Liver (tissue), 9 donors: ENCODE results near the gene ADGRG1. TPM values are rescaled to one million over a fixed set of nuclear protein-coding genes. Genes with fewer than 3 reads are reported as not detected.

Experiments
- DNase-seq: peaks from one replicate; pipeline ENCODE4 v3.0.0-alpha.2; 2017; ENCODE audit warnings: low spot score
- H3K27ac ChIP-seq, 2 donors: one replicate each; pipeline ENCODE4 v1.7.0; 2013; ENCODE audit warnings: inconsistent platforms in 2 of 2, low read length in 2 of 2, control low read depth in 1 of 2, low read depth in 1 of 2, mild to moderate bottlenecking in 1 of 2
- H3K27me3 ChIP-seq, 4 donors: one replicate each; pipeline versions ENCODE4 v1.6.1 to v1.7.0; 2013; ENCODE audit warnings: low read length in 3 of 4, inconsistent platforms in 1 of 4, mild to moderate bottlenecking in 1 of 4, moderate library complexity in 1 of 4; ENCODE audit not compliant: control insufficient read depth in 4 of 4, insufficient read depth in 4 of 4
- H3K36me3 ChIP-seq, 4 donors: one replicate each; pipeline versions ENCODE4 v1.6.1 to v1.7.0; 2013; ENCODE audit warnings: low read length in 3 of 4, mild to moderate bottlenecking in 3 of 4, low read depth in 1 of 4, moderate library complexity in 1 of 4; ENCODE audit not compliant: control insufficient read depth in 4 of 4, insufficient read depth in 3 of 4
- H3K4me1 ChIP-seq, 4 donors: one replicate each; pipeline versions ENCODE4 v1.6.1 to v1.7.0; 2013; ENCODE audit warnings: low read length in 3 of 4, mild to moderate bottlenecking in 3 of 4, moderate library complexity in 1 of 4; ENCODE audit not compliant: control insufficient read depth in 4 of 4, insufficient read depth in 4 of 4
- H3K4me3 ChIP-seq, 3 donors: one replicate each; pipeline versions ENCODE4 v1.6.1 to v1.7.0; 2013; ENCODE audit warnings: low read length in 3 of 3, control low read depth in 1 of 3, low read depth in 1 of 3, mild to moderate bottlenecking in 1 of 3
- H3K9ac ChIP-seq, 2 donors: one replicate each; pipeline ENCODE4 v1.7.0; 2013; ENCODE audit warnings: low read length in 2 of 2, mild to moderate bottlenecking in 2 of 2, moderate library complexity in 2 of 2, control low read depth in 1 of 2, low read depth in 1 of 2
- H3K9me3 ChIP-seq, 4 donors: one replicate each; pipeline versions ENCODE4 v1.6.1 to v1.7.0; 2013; ENCODE audit warnings: low read length in 3 of 4; ENCODE audit not compliant: control insufficient read depth in 4 of 4
- ATF3 ChIP-seq: IDR thresholded peaks from 2 replicates; pipeline ENCODE4 v1.6.1; 2016; ENCODE audit warnings: antibody characterized with exemption
- CTCF ChIP-seq: fragments of 150-350 bp; IDR thresholded peaks from 2 replicates; pipeline ENCODE4 v1.5.1; 2017; ENCODE audit warnings: improper control_type of control experiment, low read depth, low read length; ENCODE audit not compliant: missing input control
- EGR1 ChIP-seq, 2 donors: IDR thresholded peaks; 2 replicates each; pipeline ENCODE4 v1.6.1; 2016 to 2018; ENCODE audit warnings: antibody characterized with exemption in 2 of 2, low read depth in 2 of 2
- FOXA1 ChIP-seq: IDR thresholded peaks from 2 replicates; pipeline ENCODE4 v1.6.1; 2016; ENCODE audit warnings: antibody characterized with exemption
- FOXA2 ChIP-seq: IDR thresholded peaks from 2 replicates; pipeline ENCODE4 v1.6.1; 2016; ENCODE audit warnings: antibody characterized with exemption
- HNF4A ChIP-seq, 2 donors: conservative IDR thresholded peaks; 2 replicates each; pipeline ENCODE4 v1.6.1; 2016; ENCODE audit warnings: antibody characterized with exemption in 2 of 2, mild to moderate bottlenecking in 2 of 2
- HNF4G ChIP-seq: IDR thresholded peaks from 2 replicates; pipeline ENCODE4 v1.6.1; 2016; ENCODE audit warnings: antibody characterized with exemption
- JUND ChIP-seq, 2 donors: IDR thresholded peaks; 2 replicates each; pipeline ENCODE4 v1.6.1; 2016; ENCODE audit warnings: antibody characterized with exemption in 2 of 2
- NR2F2 ChIP-seq: IDR thresholded peaks from 2 replicates; pipeline ENCODE4 v1.6.1; 2016; ENCODE audit warnings: antibody characterized with exemption
- RAD21 ChIP-seq, 2 donors: IDR thresholded peaks; 2 replicates each; pipeline ENCODE4 v1.6.1; 2016; ENCODE audit warnings: antibody characterized with exemption in 2 of 2, mild to moderate bottlenecking in 2 of 2
- REST ChIP-seq: IDR thresholded peaks from 2 replicates; pipeline ENCODE4 v1.6.1; 2016; ENCODE audit warnings: antibody characterized with exemption, mild to moderate bottlenecking
- RXRA ChIP-seq, 2 donors: IDR thresholded peaks; 2 replicates each; pipeline ENCODE4 v1.6.1; 2017 to 2018; ENCODE audit warnings: antibody characterized with exemption in 2 of 2, mild to moderate bottlenecking in 1 of 2
- SP1 ChIP-seq: IDR thresholded peaks from 2 replicates; pipeline ENCODE4 v1.6.1; 2018; ENCODE audit warnings: antibody characterized with exemption, mild to moderate bottlenecking
- TAF1 ChIP-seq: conservative IDR thresholded peaks from 2 replicates; pipeline ENCODE4 v1.6.1; 2016; ENCODE audit warnings: antibody characterized with exemption, mild to moderate bottlenecking
- YY1 ChIP-seq: IDR thresholded peaks from 2 replicates; pipeline ENCODE4 v1.6.1; 2016; ENCODE audit warnings: antibody characterized with exemption, mild to moderate bottlenecking
- ZBTB33 ChIP-seq: IDR thresholded peaks from 2 replicates; pipeline ENCODE4 v1.6.1; 2016; ENCODE audit warnings: antibody characterized with exemption
- WGBS: extraction: QIAGEN DNeasy Blood & Tissue Kit; methylation state at CpG from one replicate; pipeline ENCODE4 v1.1.7; 2013; 5-methylcytosine and 5-hydroxymethylcytosine counted together
- polyA plus RNA-seq, 2 donors: library from polyadenylated mRNA; stranded (reverse) in 1 of 2; unstranded in 1 of 2; fragments of 200-250 nt in 1 of 2; fragments of >200 nt in 1 of 2; fragmentation: Nextera tagmentation in 1 of 2; extraction: Ambion mirVana in 1 of 2; gene quantifications; one replicate each; pipeline versions ENCODE4 v1.2.1 to v1.2.3, GENCODE V29; 2013 to 2015
- total RNA-seq, 2 donors: library from RNA; depleted of rRNA; stranded (reverse); fragments of >200 nt; gene quantifications; one replicate each; pipeline ENCODE4 v1.2.3, GENCODE V29; 2014
- donor health status: healthy.
- donor health status: healthy.
- donor health status: healthy.
- donor health status: healthy.
- donor health status: healthy.

Gene ADGRG1
- total and polyA plus RNA-seq, 4 donors: 1.7 to 3.3 (median 2.0) TPM

- H3K27me3 ChIP-seq: no peaks in the 10 kb centered on the region
- H3K27ac ChIP-seq: no peak overlapping the region
- no peaks in the 10 kb centered on the region for H3K9me3 ChIP-seq
- peaks cover 5 to 33% (median 24%) of the 10 kb centered on the region in 4 donors for H3K4me1 ChIP-seq
- WGBS: 88% methylated on average over 3 of the region's 3 CpGs
- no peak overlapping the region for H3K4me3 ChIP-seq
- no peaks in the 10 kb centered on the region for H3K36me3 ChIP-seq
- no peak for TF ChIP-seq FOXA1
- TF ChIP-seq ATF3: no peak
- TF ChIP-seq ZBTB33: no peak
- no peak for TF ChIP-seq HNF4G
- TF ChIP-seq FOXA2: no peak
- no peak for TF ChIP-seq YY1
- no peak for TF ChIP-seq SP1
- no peak for TF ChIP-seq HNF4A (conservative IDR thresholded peaks at IDR 0.05)
- TF ChIP-seq CTCF: no peak
- TF ChIP-seq RXRA (IDR thresholded peaks at IDR 0.05): no peak
- no peak for DNase-seq
- no peak overlapping the region for H3K9ac ChIP-seq
Measured at GRCh38 chr16:57699481-57699880, 71.1 kb downstream of the ADGRG1 start.

GRCh38 chr16:57699899-57700298 is 71.5 kb downstream of the ADGRG1 start:
- Histone ChIP-seq H3K36me3 (no peaks in the 10 kb centered on the region), H3K27ac (no peak overlapping the region), H3K4me1 (peaks cover 6 to 33% (median 24%) of the 10 kb centered on the region in 4 donors), H3K9ac (no peak overlapping the region), H3K27me3 (no peaks in the 10 kb centered on the region), H3K4me3 (no peak overlapping the region), H3K9me3 (no peaks in the 10 kb centered on the region)
- DNase-seq: no peak
- TF ChIP-seq HNF4A (conservative IDR thresholded peaks at IDR 0.05) (no peak), REST (no peak), NR2F2 (no peak), TAF1 (no peak), RAD21 (IDR thresholded peaks at IDR 0.05) (no peak), ZBTB33 (no peak), EGR1 (IDR thresholded peaks at IDR 0.05; ENCODE audit: low read depth in 2 of 2) (no peak), FOXA1 (no peak), ATF3 (no peak), JUND (IDR thresholded peaks at IDR 0.05) (no peak), FOXA2 (no peak), CTCF (no peak)
- 95% methylated on average over 7 of the region's 7 CpGs for WGBS
